ENCODE data around the gene HIVEP3.

- TF ChIP-seq CTCF (IDR thresholded peaks at IDR 0.05) (no peak), POLR2A (IDR thresholded peaks at IDR 0.05) (no peak)
Observed at GRCh38 chr1:41794031-41794430, 124.7 kb downstream of the HIVEP3 start.

Measured in esophagus squamous epithelium (tissue), 4 donors.